ENCODE results near the gene HYOU1.

Gene HYOU1

DNA sequence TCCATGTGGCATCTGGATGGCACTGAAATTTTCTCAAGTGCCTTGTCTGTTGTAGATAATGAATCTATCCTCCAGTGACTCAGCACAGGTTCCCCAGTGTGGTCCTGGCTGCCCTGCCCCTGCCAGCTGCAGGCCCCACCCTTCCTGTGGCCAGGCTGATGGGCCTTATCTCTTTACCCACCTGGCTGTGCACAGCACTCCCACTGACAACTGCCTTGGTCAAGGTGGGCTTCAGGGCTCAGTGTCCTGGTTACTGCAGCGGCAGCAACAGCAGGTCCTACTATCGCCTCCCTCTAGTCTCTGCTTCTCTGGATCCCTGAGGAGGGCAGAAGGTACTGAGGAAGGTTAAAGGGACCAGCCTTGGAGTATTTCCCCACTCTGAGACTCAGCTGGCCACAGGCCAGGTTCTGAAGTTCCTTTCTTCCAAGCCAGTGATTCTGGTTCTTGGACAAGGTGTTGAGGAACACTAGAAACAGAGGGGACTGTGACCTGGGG, 30.8 kb upstream of the HYOU1 start:
- Mint-ChIP-seq H3K4me3 (peak overlapping the region in 2 of 3 experiments; percentile 19 to 57), H3K9me3 (no peaks in the 10 kb centered on the region), H3K36me3 (ENCODE audit: low read depth) (peaks cover 13% of the 10 kb centered on the region), H3K27me3 (ENCODE audit: low read depth) (no peaks in the 10 kb centered on the region), H3K27ac (no peak overlapping the region), H3K4me1 (peaks cover 36% of the 10 kb centered on the region)
- TF ChIP-seq, protein P1, sequence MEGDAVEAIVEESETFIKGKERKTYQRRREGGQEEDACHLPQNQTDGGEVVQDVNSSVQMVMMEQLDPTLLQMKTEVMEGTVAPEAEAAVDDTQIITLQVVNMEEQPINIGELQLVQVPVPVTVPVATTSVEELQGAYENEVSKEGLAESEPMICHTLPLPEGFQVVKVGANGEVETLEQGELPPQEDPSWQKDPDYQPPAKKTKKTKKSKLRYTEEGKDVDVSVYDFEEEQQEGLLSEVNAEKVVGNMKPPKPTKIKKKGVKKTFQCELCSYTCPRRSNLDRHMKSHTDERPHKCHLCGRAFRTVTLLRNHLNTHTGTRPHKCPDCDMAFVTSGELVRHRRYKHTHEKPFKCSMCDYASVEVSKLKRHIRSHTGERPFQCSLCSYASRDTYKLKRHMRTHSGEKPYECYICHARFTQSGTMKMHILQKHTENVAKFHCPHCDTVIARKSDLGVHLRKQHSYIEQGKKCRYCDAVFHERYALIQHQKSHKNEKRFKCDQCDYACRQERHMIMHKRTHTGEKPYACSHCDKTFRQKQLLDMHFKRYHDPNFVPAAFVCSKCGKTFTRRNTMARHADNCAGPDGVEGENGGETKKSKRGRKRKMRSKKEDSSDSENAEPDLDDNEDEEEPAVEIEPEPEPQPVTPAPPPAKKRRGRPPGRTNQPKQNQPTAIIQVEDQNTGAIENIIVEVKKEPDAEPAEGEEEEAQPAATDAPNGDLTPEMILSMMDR (IDR thresholded peaks at IDR 0.05; ENCODE audit: unreplicated experiment in 3 of 3): no peak

DNA sequence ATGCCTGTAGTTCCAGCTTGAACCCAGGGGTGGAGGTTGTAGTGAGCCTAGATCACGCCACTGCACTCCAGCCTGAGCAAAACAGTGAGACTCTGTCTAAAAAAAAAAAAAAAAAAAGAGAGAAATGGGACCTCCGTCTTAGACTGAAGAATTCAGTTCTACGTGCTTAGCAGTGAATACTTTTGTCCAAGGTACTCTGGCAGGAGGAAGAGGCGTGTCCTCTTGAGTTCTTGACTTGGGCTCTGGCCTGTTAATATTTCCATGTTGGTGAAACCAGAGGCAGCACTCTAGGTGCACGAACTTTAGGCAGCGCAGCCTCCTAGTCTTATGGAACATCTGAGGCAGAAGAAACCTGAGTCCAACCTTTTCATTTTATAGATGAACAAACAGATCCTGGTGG, 30.1 kb upstream of the HYOU1 start:
- peaks cover 12% of the 10 kb centered on the region for H3K36me3 Mint-ChIP-seq (ENCODE audit: low read depth)
- H3K27ac Mint-ChIP-seq: no peak overlapping the region
- no peaks in the 10 kb centered on the region for H3K27me3 Mint-ChIP-seq (ENCODE audit: low read depth)
- peak overlapping the region; percentile 27 to 69 (median 57) for H3K4me3 Mint-ChIP-seq
- H3K9me3 Mint-ChIP-seq: no peaks in the 10 kb centered on the region
- peaks cover 30% of the 10 kb centered on the region for H3K4me1 Mint-ChIP-seq
- TF ChIP-seq, protein P1 (IDR thresholded peaks at IDR 0.05; ENCODE audit: unreplicated experiment in 3 of 3): no peak

DNA sequence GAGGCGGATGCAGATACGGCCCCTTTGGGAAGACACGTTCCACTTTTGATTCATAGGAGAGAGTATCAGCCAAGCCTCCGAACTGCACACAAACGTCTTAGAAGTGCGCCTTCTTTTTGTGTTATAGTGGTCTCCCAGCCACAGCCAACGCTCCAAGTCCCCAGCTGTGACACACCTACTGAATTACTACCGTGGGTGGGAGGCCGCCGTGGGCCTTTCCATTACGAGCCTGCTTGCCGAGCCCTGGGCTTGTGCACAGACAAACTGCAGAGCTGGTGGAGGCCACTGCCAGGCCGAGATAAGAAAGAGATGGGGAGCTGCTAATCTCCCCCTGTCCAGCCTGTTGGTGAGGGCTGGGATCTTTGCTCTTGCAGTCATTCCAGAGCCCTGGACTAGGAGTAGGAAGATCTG, 28.4 kb upstream of the HYOU1 start:
- peak overlapping the region; percentile 94 to 99 (median 97) for H3K4me3 Mint-ChIP-seq
- no peaks in the 10 kb centered on the region for H3K27me3 Mint-ChIP-seq (ENCODE audit: low read depth)
- H3K36me3 Mint-ChIP-seq (ENCODE audit: low read depth): peaks cover 27% of the 10 kb centered on the region
- H3K27ac Mint-ChIP-seq: peak overlapping the region; percentile 93 to 98 (median 96)
- H3K9me3 Mint-ChIP-seq: no peaks in the 10 kb centered on the region
- TF ChIP-seq, protein P1 (IDR thresholded peaks at IDR 0.05; ENCODE audit: unreplicated experiment in 3 of 3): no peak
- peaks cover 17% of the 10 kb centered on the region for H3K4me1 Mint-ChIP-seq

DNA sequence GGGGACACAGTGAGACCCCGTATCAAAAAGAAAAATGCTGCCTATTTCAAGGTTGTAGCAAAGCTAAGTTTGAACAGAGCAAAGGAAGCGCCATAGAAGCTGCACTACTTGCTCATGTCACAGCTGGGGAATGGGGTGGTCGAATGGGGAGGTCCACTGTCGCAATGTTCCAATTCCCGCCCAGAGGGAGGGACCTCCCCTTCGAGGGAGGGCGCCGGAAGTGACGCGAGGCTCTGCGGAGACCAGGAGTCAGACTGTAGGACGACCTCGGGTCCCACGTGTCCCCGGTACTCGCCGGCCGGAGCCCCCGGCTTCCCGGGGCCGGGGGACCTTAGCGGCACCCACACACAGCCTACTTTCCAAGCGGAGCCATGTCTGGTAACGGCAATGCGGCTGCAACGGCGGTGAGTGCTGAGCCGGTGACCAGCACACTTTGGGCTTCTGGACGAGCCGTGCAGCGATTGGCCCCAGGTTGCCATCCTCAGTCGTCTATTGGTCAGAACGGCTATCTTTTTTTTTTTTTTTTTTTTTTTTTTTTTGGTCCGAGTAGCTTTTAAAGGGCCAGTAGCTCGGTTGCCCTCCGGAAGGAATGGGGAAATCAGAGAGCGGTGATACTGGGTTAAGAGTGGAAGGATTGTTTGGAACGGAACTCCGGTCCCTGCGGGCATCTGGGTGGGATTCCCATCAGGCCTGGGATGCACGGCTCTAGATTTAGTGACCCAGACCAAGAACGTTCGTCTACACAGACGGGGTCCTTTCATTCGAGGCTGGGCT, 27.8 kb upstream of the HYOU1 start, which contains the start of gene HMBS:
Gene HMBS (plus strand): TSS at position 219 of the 774 bp plus-strand sequence. CDS start 153 bp downstream, at position 372.
- no peaks in the 10 kb centered on the region for H3K27me3 Mint-ChIP-seq (ENCODE audit: low read depth)
- H3K4me3 Mint-ChIP-seq: peak within 1 kb of the TSS; percentile 94 to 99 (median 97)
- H3K4me1 Mint-ChIP-seq: peaks cover 11% of the 10 kb centered on the region
- peak within 1 kb of the TSS; percentile 93 to 98 (median 96) for H3K27ac Mint-ChIP-seq
- H3K36me3 Mint-ChIP-seq (ENCODE audit: low read depth): peaks cover 24% of the 10 kb centered on the region
- no peaks in the 10 kb centered on the region for H3K9me3 Mint-ChIP-seq
- TF ChIP-seq, protein P1 (IDR thresholded peaks at IDR 0.05; ENCODE audit: unreplicated experiment in 3 of 3): no peak

DNA sequence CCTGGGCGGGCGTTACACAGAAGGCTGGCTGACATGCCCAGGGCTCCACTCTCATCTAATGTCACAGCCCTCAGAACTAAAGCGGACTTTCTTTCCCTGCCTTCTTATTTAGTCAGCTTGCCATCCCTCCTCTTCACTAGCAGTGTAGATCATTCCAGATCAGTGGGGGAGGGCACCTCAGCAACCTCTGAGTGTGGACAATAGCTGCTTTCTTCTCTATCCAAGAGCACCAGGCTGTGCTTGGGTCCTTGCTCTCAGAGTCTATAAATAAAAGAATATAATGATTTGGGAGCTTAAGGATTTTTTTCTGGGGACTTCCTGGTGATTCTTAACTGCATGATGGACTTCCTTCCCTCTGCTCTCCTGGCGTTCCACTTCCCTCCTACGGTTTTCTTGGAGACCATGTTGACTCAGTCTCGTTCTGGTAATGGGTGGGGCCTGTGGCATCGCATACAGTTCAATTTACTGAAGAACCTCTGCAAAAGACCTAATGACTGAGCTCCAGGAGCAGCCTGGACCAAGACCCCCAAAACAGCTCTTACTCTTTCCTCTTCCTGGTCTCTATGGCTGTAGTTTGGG, 24.8 kb upstream of the HYOU1 start:
- H3K36me3 Mint-ChIP-seq (ENCODE audit: low read depth): peaks cover 46% of the 10 kb centered on the region
- TF ChIP-seq, protein P1 (IDR thresholded peaks at IDR 0.05; ENCODE audit: unreplicated experiment in 3 of 3): no peak

More for the DNA sequence above, 24.8 kb upstream of the HYOU1 start:
- H3K4me3 Mint-ChIP-seq: no peak overlapping the region
- H3K9me3 Mint-ChIP-seq: no peaks in the 10 kb centered on the region
- peaks cover 11% of the 10 kb centered on the region for H3K4me1 Mint-ChIP-seq
- H3K27me3 Mint-ChIP-seq (ENCODE audit: low read depth): no peaks in the 10 kb centered on the region
- H3K27ac Mint-ChIP-seq: no peak overlapping the region

Data from nephron (organoid).